ENCODE measurements around the gene PARP8. TPM values are rescaled to one million over a fixed set of nuclear protein-coding genes. Genes with fewer than 3 reads are reported as not detected.
"Not testable (repeated sequence)": the region's sequence is repeated elsewhere in the genome, so short reads cannot be mapped to it uniquely, and the experiment has no call there.

PARP8 gene
- total RNA-seq, 1 experiment from 2014 or later: 44.1 TPM

DNA sequence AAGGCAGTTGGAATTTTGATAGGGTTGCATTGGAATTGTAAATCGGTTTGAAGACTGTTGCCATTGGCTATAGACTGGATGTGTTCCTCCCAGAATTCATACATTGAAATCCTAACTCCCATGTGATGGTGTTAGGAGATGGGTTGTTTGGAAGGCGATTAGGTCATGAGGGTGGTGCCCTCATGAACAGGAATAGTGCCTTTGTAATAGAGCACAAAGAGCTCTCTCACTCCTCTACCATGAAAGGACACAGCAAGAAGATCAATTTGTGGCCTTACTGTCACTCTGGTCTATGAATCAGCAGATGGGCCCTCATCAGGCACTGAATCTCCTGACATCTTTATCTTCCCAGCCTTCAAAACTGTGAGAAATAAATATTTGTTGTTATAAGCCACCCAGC lies 133.2 kb downstream of the PARP8 start:
- Mint-ChIP-seq H3K4me3 (ENCODE audit: low read depth, unreplicated experiment) (no peak overlapping the region), H3K27ac (ENCODE audit: unreplicated experiment) (no peak overlapping the region), H3K27me3 (ENCODE audit: unreplicated experiment) (no peaks in the 10 kb centered on the region), H3K9me3 (ENCODE audit: low read depth, unreplicated experiment) (peaks cover 7% of the 10 kb centered on the region), H3K36me3 (ENCODE audit: insufficient read depth, unreplicated experiment) (peaks cover 9% of the 10 kb centered on the region), H3K4me1 (ENCODE audit: low read depth, unreplicated experiment) (no peaks in the 10 kb centered on the region)
- TF ChIP-seq CTCF (IDR thresholded peaks at IDR 0.05; ENCODE audit: unreplicated experiment): no peak
- intact Hi-C loops (cut with micrococcal nuclease; ENCODE audit: unreplicated experiment): no loop called here
- no peak for DNase-seq
- BruUV-seq (replicated peaks): TSS peak; percentile 9
- CTCF ChIA-PET: no interaction called here

- peaks cover 7% of the 10 kb centered on the region for H3K9me3 Mint-ChIP-seq (ENCODE audit: low read depth, unreplicated experiment)
- peaks cover 1% of the 10 kb centered on the region for H3K36me3 Mint-ChIP-seq (ENCODE audit: insufficient read depth, unreplicated experiment)
- no peak overlapping the region for H3K27ac Mint-ChIP-seq (ENCODE audit: unreplicated experiment)
- intact Hi-C loops (cut with micrococcal nuclease; ENCODE audit: unreplicated experiment): no loop called here
- CTCF ChIA-PET: no interaction called here
- H3K4me3 Mint-ChIP-seq (ENCODE audit: low read depth, unreplicated experiment): no peak overlapping the region
- no peaks in the 10 kb centered on the region for H3K27me3 Mint-ChIP-seq (ENCODE audit: unreplicated experiment)
- no peak for TF ChIP-seq CTCF (IDR thresholded peaks at IDR 0.05; ENCODE audit: unreplicated experiment)
- no TSS peak for BruUV-seq (replicated peaks)
- DNase-seq: no peak
- H3K4me1 Mint-ChIP-seq (ENCODE audit: low read depth, unreplicated experiment): no peaks in the 10 kb centered on the region
Measured at GRCh38 chr5:50800410-50800809, 134.0 kb downstream of the PARP8 start.

DNA sequence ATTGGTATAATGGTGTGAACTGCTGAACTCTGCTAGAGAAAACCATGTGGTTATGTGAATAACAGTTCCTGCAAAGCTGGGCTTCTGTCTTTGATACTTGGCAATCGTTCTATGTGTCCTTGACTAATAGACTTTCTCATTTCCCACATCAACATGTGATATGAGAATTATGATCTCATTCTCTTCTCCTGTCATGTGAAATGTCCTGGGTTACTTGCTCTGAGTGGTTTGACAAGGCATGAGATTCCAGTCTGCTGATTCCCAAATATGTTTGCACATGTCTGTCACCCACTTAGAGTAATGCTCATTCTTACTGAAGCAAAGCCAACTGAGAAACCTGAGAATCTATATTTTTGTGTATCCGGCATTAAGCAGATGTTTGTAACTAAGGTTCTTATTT lies 141.2 kb downstream of the PARP8 start:
- Mint-ChIP-seq H3K27ac (ENCODE audit: unreplicated experiment) (no peak overlapping the region), H3K36me3 (ENCODE audit: insufficient read depth, unreplicated experiment) (no peaks in the 10 kb centered on the region), H3K27me3 (ENCODE audit: unreplicated experiment) (no peaks in the 10 kb centered on the region), H3K9me3 (ENCODE audit: low read depth, unreplicated experiment) (peaks cover 5% of the 10 kb centered on the region), H3K4me3 (ENCODE audit: low read depth, unreplicated experiment) (no peak overlapping the region), H3K4me1 (ENCODE audit: low read depth, unreplicated experiment) (no peaks in the 10 kb centered on the region)
- CTCF ChIA-PET: no interaction called here
- no peak for TF ChIP-seq CTCF (IDR thresholded peaks at IDR 0.05; ENCODE audit: unreplicated experiment)
- BruUV-seq (replicated peaks): no TSS peak
- intact Hi-C loops (cut with micrococcal nuclease; ENCODE audit: unreplicated experiment): no loop called here
- no peak for DNase-seq

GRCh38 chr5:50808406-50808805 lies 142.0 kb downstream of the PARP8 start:
- no peak for DNase-seq
- Mint-ChIP-seq H3K27me3 (ENCODE audit: unreplicated experiment) (no peaks in the 10 kb centered on the region), H3K36me3 (ENCODE audit: insufficient read depth, unreplicated experiment) (no peaks in the 10 kb centered on the region)

GRCh38 chr5:50811746-50812145 lies 145.3 kb downstream of the PARP8 start:
- H3K4me1 Mint-ChIP-seq (ENCODE audit: low read depth, unreplicated experiment); H3K4me3 Mint-ChIP-seq (ENCODE audit: low read depth, unreplicated experiment); CTCF ChIA-PET; DNase-seq; H3K36me3 Mint-ChIP-seq (ENCODE audit: insufficient read depth, unreplicated experiment); intact Hi-C loops (cut with micrococcal nuclease; ENCODE audit: unreplicated experiment); BruUV-seq (replicated peaks); H3K27me3 Mint-ChIP-seq (ENCODE audit: unreplicated experiment); H3K9me3 Mint-ChIP-seq (ENCODE audit: low read depth, unreplicated experiment); H3K27ac Mint-ChIP-seq (ENCODE audit: unreplicated experiment): not testable (repeated sequence)

More at GRCh38 chr5:50808406-50808805, 142.0 kb downstream of the PARP8 start:
- no TSS peak for BruUV-seq (replicated peaks)
- Mint-ChIP-seq H3K27ac (ENCODE audit: unreplicated experiment) (no peak overlapping the region), H3K4me3 (ENCODE audit: low read depth, unreplicated experiment) (no peak overlapping the region), H3K4me1 (ENCODE audit: low read depth, unreplicated experiment) (no peaks in the 10 kb centered on the region), H3K9me3 (ENCODE audit: low read depth, unreplicated experiment) (peaks cover under 1% of the 10 kb centered on the region)
- intact Hi-C loops (cut with micrococcal nuclease; ENCODE audit: unreplicated experiment): no loop called here
- no peak for TF ChIP-seq CTCF (IDR thresholded peaks at IDR 0.05; ENCODE audit: unreplicated experiment)
- CTCF ChIA-PET: no interaction called here

Measured in Calu3 (cell line).